OCI-LY1 (cell line): ENCODE measurements around the gene DNAJB11.

Source experiments
- EZH2 ChIP-seq: fragments of 200-600 bp; sonication (generic), shearing (Covaris generic); IDR thresholded peaks from 2 replicates; pipeline ENCODE4 v1.8.0; 2017; ENCODE audit warnings: borderline replicate concordance, mixed run types, mild to moderate bottlenecking, antibody characterized with exemption, low read length, moderate library complexity, mixed read lengths
- TF ChIP-seq, protein P1 (sequence below): fragments of 200-600 bp; sonication (generic), shearing (Covaris generic); IDR thresholded peaks from 2 replicates; pipeline ENCODE4 v1.5.1; 2017; ENCODE audit warnings: mild to moderate bottlenecking, antibody characterized with exemption, low read length, moderate library complexity, mixed read lengths

DNA sequence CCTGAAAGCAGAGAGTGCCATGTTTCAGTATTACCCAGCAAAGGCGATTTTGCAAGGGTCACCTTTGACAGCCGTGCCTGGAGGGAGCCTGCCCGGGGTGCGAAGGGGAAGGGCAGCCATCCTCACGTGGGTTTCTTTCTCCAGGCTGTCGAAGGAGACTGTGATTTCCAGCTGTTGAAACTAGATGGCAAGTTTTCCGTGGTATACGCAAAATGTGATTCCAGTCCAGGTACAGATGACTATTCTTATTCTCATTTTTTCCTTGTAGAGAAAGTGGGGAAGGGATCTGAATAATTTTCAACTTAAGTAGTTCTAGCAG, 45.7 kb downstream of the DNAJB11 start:
- TF ChIP-seq, protein P1, sequence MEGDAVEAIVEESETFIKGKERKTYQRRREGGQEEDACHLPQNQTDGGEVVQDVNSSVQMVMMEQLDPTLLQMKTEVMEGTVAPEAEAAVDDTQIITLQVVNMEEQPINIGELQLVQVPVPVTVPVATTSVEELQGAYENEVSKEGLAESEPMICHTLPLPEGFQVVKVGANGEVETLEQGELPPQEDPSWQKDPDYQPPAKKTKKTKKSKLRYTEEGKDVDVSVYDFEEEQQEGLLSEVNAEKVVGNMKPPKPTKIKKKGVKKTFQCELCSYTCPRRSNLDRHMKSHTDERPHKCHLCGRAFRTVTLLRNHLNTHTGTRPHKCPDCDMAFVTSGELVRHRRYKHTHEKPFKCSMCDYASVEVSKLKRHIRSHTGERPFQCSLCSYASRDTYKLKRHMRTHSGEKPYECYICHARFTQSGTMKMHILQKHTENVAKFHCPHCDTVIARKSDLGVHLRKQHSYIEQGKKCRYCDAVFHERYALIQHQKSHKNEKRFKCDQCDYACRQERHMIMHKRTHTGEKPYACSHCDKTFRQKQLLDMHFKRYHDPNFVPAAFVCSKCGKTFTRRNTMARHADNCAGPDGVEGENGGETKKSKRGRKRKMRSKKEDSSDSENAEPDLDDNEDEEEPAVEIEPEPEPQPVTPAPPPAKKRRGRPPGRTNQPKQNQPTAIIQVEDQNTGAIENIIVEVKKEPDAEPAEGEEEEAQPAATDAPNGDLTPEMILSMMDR = no peak
- no peak for TF ChIP-seq EZH2
